D721Med (cell line): ENCODE measurements around the gene TMTC1.

Source experiments
- DNase-seq: peaks from one replicate; pipeline ENCODE4 v3.0.0; 2011; ENCODE audit warnings: low spot score; ENCODE audit not compliant: insufficient read length
- FAIRE-seq: peaks from 2 replicates; lab custom pipeline; 2011; peaks lifted over from hg19 to GRCh38; lab: Jason Lieb, UNC
- CTCF ChIP-seq: IDR thresholded peaks from 2 replicates; pipeline ENCODE4 v1.5.1; 2012; ENCODE audit warnings: mild to moderate bottlenecking, control low read depth; ENCODE audit not compliant: insufficient read depth; ENCODE audit errors: missing control alignments

The TMTC1 gene

GRCh38 chr12:29706311-29706710 lies 77.4 kb downstream of the TMTC1 start:
- no peak for TF ChIP-seq CTCF
- no peak for FAIRE-seq
- DNase-seq: no peak

- FAIRE-seq (no peak), DNase-seq (no peak)
- TF ChIP-seq CTCF: no peak
These were observed 80.2 kb downstream of the TMTC1 start for GRCh38 chr12:29703528-29703927.

- TF ChIP-seq CTCF: no peak
- DNase-seq (no peak), FAIRE-seq (no peak)
These were observed 80.8 kb downstream of the TMTC1 start for GRCh38 chr12:29702972-29703371.

GRCh38 chr12:29702222-29702621 lies 81.5 kb downstream of the TMTC1 start:
- TF ChIP-seq CTCF: no peak
- DNase-seq (no peak), FAIRE-seq (no peak)

- no peak for DNase-seq
- TF ChIP-seq CTCF: no peak
- no peak for FAIRE-seq
These were observed 82.8 kb downstream of the TMTC1 start for GRCh38 chr12:29700761-29701481.

GRCh38 chr12:29698756-29699155 lies 85.0 kb downstream of the TMTC1 start:
- no peak for FAIRE-seq
- TF ChIP-seq CTCF: no peak
- DNase-seq: no peak

GRCh38 chr12:29695800-29696199 lies 87.9 kb downstream of the TMTC1 start:
- TF ChIP-seq CTCF: no peak
- DNase-seq (no peak), FAIRE-seq (no peak)
